GM12878 (cell line): ENCODE measurements around the gene BBS4. TPM values are rescaled to one million over a fixed set of nuclear protein-coding genes. Genes with fewer than 3 reads are reported as not detected.

Experiments used
- ATAC-seq: fragments of 200-7000 bp; cut with Tn5 transposase; 3 replicates; pipeline ENCODE4 v1.9.1; 2020; ENCODE audit warnings: mild to moderate bottlenecking, moderate library complexity
- BruUV-seq: library from RNA; stranded (reverse); fragments of 400-500 nt; replicated peaks from 2 replicates; lab custom pipeline; 2021; lab: Mats Ljungman, UMichigan
- CTCF ChIA-PET: fragments of 300-600 bp; sonication (Branson Sonifier 250); formaldehyde crosslinking; extraction: SDS; loops from one replicate; lab custom pipeline; 2021; ENCODE audit warnings: inconsistent platforms; lab: Yijun Ruan, JAX
- POLR2A ChIA-PET: fragments of 350-600 bp; formaldehyde crosslinking; extraction: SDS; loops from one replicate; lab custom pipeline; 2021; ENCODE audit warnings: inconsistent platforms; lab: Charles Lee
- RAD21 ChIA-PET: fragments of 300-600 bp; sonication (Branson Sonifier 250); formaldehyde crosslinking; loops from one replicate; lab custom pipeline; 2023; ENCODE audit warnings: antibody characterized with exemption; ENCODE audit not compliant: unreplicated experiment; lab: Charles Lee
- SMC1A ChIA-PET: fragments of 300-600 bp; sonication (Branson Sonifier 250); formaldehyde crosslinking; loops from one replicate; lab custom pipeline; 2023; ENCODE audit not compliant: unreplicated experiment, uncharacterized antibody; lab: Charles Lee
- DNase-seq: peaks from one replicate; pipeline ENCODE4 v3.0.0-alpha.2; 2011; ENCODE audit warnings: low read depth, low spot score
- FAIRE-seq: peaks from 3 replicates; lab custom pipeline; 2011; peaks lifted over from hg19 to GRCh38; lab: Jason Lieb, UNC
- H2AFZ ChIP-seq: 2 replicates; pipeline ENCODE4 v1.6.0; 2011; ENCODE audit warnings: low read depth, low read length, control low read depth; ENCODE audit not compliant: control insufficient read depth
- H3K27ac ChIP-seq: 2 replicates; pipeline ENCODE4 v1.5.1; 2011; ENCODE audit warnings: control low read depth; ENCODE audit not compliant: control insufficient read depth, insufficient read depth
- H3K27me3 ChIP-seq, 2 experiments: replicated peaks in 1 of 2; 2 replicates each; pipeline versions ENCODE4 v1.6.0 to v1.6.1; 2011; ENCODE audit warnings: low read length in 1 of 2; ENCODE audit not compliant: control insufficient read depth in 2 of 2, insufficient read depth in 2 of 2
- H3K36me3 ChIP-seq, 2 experiments: 2 replicates each; pipeline ENCODE4 v1.5.1; 2011; ENCODE audit warnings: low read length in 1 of 2; ENCODE audit not compliant: control insufficient read depth in 2 of 2, insufficient read depth in 2 of 2
- H3K4me1 ChIP-seq: 2 replicates; pipeline ENCODE4 v1.6.1; 2011; ENCODE audit warnings: mild to moderate bottlenecking, low read length, moderate library complexity, mixed read lengths; ENCODE audit not compliant: control insufficient read depth, insufficient read depth
- H3K4me2 ChIP-seq: 2 replicates; pipeline ENCODE4 v1.6.0; 2011; ENCODE audit warnings: control low read depth; ENCODE audit not compliant: control insufficient read depth, insufficient read depth
- H3K4me3 ChIP-seq: fragments of 200-600 bp; sonication (generic); 2 replicates; pipeline ENCODE4 v1.5.1; 2016
- H3K79me2 ChIP-seq: 2 replicates; pipeline ENCODE4 v1.6.0; 2011; ENCODE audit warnings: low read length; ENCODE audit not compliant: control insufficient read depth, insufficient read depth
- H3K9ac ChIP-seq: 2 replicates; pipeline ENCODE4 v1.8.0; 2011; ENCODE audit warnings: low read length, control low read depth, mixed read lengths; ENCODE audit not compliant: control insufficient read depth, insufficient read depth
- H3K9me3 ChIP-seq: replicated peaks from 3 replicates; pipeline ENCODE4 v1.5.1; 2011; ENCODE audit warnings: mild to moderate bottlenecking, low read length; ENCODE audit not compliant: control insufficient read depth, insufficient read depth
- H4K20me1 ChIP-seq: 2 replicates; pipeline ENCODE4 v1.6.0; 2011; ENCODE audit not compliant: control insufficient read depth, insufficient read depth
- CTCF ChIP-seq, 3 experiments: IDR thresholded peaks in 2 of 3; conservative IDR thresholded peaks in 1 of 3; 2 replicates each; pipeline ENCODE4 v1.5.1; 2011; ENCODE audit warnings: low read depth in 3 of 3, low read length in 3 of 3, mild to moderate bottlenecking in 3 of 3, control low read depth in 2 of 3, moderate library complexity in 2 of 3, inconsistent platforms in 1 of 3, mixed read lengths in 1 of 3; ENCODE audit not compliant: control insufficient read depth in 2 of 3, insufficient read depth in 1 of 3; ENCODE audit errors: extremely low read depth in 1 of 3
- MYC ChIP-seq: IDR thresholded peaks from 2 replicates; pipeline ENCODE4 v1.6.1; 2011; ENCODE audit warnings: mild to moderate bottlenecking, low read length, moderate library complexity, inconsistent platforms; ENCODE audit not compliant: insufficient read depth, insufficient replicate concordance, insufficient read length, severe bottlenecking
- POU2F2 ChIP-seq: IDR thresholded peaks from 3 replicates; pipeline ENCODE4 v1.6.1; 2011; ENCODE audit warnings: low read depth, mild to moderate bottlenecking, low read length, borderline replicate concordance
- RAD21 ChIP-seq: IDR thresholded peaks from 2 replicates; pipeline ENCODE4 v1.6.1; 2011; ENCODE audit warnings: mild to moderate bottlenecking, low read depth, low read length, moderate library complexity; ENCODE audit not compliant: insufficient read depth
- SMC3 ChIP-seq: IDR thresholded peaks from 2 replicates; pipeline ENCODE4 v1.6.1; 2011; ENCODE audit warnings: low read length, improper control_type of control experiment, borderline replicate concordance
- WGBS: methylation state at CpG from one replicate; pipeline ENCODE4 v1.1.6; 2016; ENCODE audit warnings: low lambda C conversion rate; ENCODE audit not compliant: insufficient replicate concordance, insufficient coverage; ENCODE audit errors: missing lambda C conversion rate; 5-methylcytosine and 5-hydroxymethylcytosine counted together
- in situ Hi-C: fragments of 300-500 bp; cut with MboI; formaldehyde crosslinking; loops from 9 replicates; pipeline ENCODE4 v1.14.3; 2018; ENCODE audit warnings: mixed read lengths
- intact Hi-C: fragments of 100-400 bp; cut with micrococcal nuclease; formaldehyde crosslinking; loops from one replicate; pipeline ENCODE4 v1.14.2; 2022; ENCODE audit not compliant: unreplicated experiment
- polyA plus RNA-seq, 11 experiments: library from polyadenylated mRNA; depleted of rRNA in 4 of 11; unstranded in 6 of 11; stranded (reverse) in 5 of 11; fragments of >200 nt; fragmentation: Nextera tagmentation in 4 of 11; fragmentation: Illumina TruSeq in 1 of 11; extraction: Ambion mirVana in 4 of 11; extraction: Trizol in 1 of 11; gene quantifications; 1 replicate in 1 of 11; 2 replicates in 10 of 11; pipeline versions ENCODE4 v1.2.1 to v1.2.3, GENCODE V29; 2011 to 2016; ENCODE audit warnings: inconsistent platforms in 2 of 11, missing spikeins in 2 of 11, low read depth in 1 of 11
- total RNA-seq, 4 experiments: library from RNA; depleted of rRNA in 3 of 4; stranded (reverse); fragments of >200 nt in 3 of 4; fragmentation: Illumina TruSeq in 1 of 4; extraction: Trizol in 1 of 4; gene quantifications; 2 replicates each; pipeline versions ENCODE4 v1.2.1 to v1.2.3, GENCODE V29; 2013 to 2021

BBS4 gene
- total and polyA plus RNA-seq, 10 of the 15 experiments (the other 5 are each of a cell fraction or from before 2014, with no cell fraction given) = 7.2 to 22.1 (median 9.9) TPM

GRCh38 chr15:72722071-72722696, 36.2 kb downstream of the BBS4 start:
- Histone ChIP-seq H3K27ac (no peak overlapping the region), H4K20me1 (no peaks in the 10 kb centered on the region), H3K27me3 (no peaks in the 10 kb centered on the region), H3K9ac (no peak overlapping the region), H3K9me3 (no peaks in the 10 kb centered on the region), H2AFZ (no peak overlapping the region; the same call in 1 of the 2 replicates), H3K4me3 (no peak overlapping the region), H3K79me2 (no peaks in the 10 kb centered on the region), H3K36me3 (no peaks in the 10 kb centered on the region), H3K4me1 (no peaks in the 10 kb centered on the region), H3K4me2 (no peak overlapping the region)
- in situ Hi-C loops (no loop called here), intact Hi-C loops (loop anchor here (1.0 to 10.0 kb wide), 4 partner anchors 55 to 519 kb away; partner anchors contain the start of gene NEO1)
- ChIA-PET RAD21 (interaction anchor here (0.7 to 2.9 kb wide), 21 partner anchors 13 to 551 kb away, joined by 3 to 19 read pairs (median 4); partner anchors contain the start of gene ADPGK), SMC1A (interaction anchor here (0.6 to 3.1 kb wide), 32 partner anchors 8 to 550 kb away, joined by 3 to 28 read pairs (median 5); partner anchors contain the start of gene ADPGK), POLR2A (interaction anchor here (1.5 kb wide), 1 partner anchor 9 kb away, joined by 3 read pairs; no protein-coding TSS in a partner anchor), CTCF (interaction anchor here (0.6 to 4.7 kb wide), 57 partner anchors 9 to 982 kb away, joined by 3 to 46 read pairs (median 5); partner anchors contain the start of genes BBS4 and HIGD2B)
- no TSS peak for BruUV-seq
- FAIRE-seq = peak; percentile 68
- ATAC-seq = peak; percentile 79
- 0 out of 3 replicates have a peak, but pooled peaks have one; percentile 21 for TF ChIP-seq POU2F2
- peak; percentile 87 for TF ChIP-seq RAD21
- peak; percentile 85 for TF ChIP-seq SMC3
- no peak for TF ChIP-seq MYC
- TF ChIP-seq CTCF (IDR thresholded peaks at IDR 0.05 in 2 of 3, conservative IDR thresholded peaks at IDR 0.05 in 1 of 3; ENCODE audit: control insufficient read depth in 2 of 3, extremely low read depth in 1 of 3, insufficient read depth in 1 of 3, low read depth in 3 of 3, low read length in 3 of 3) = peak; percentile 72 to 87 (median 82); a peak in 5 of 6 replicates
- 0% methylated on average over 3 of the region's 3 CpGs for WGBS
- DNase-seq = peak; percentile 34
